A673 (cell line): ENCODE results near the gene PSMD11.

ENCODE experiments used
- CTCF ChIP-seq: fragments of 300-800, 200-600 bp; sonication (generic); conservative IDR thresholded peaks from 2 replicates; pipeline ENCODE4 v1.5.1; 2017; ENCODE audit warnings: low read depth, mild to moderate bottlenecking, antibody characterized with exemption, low read length, moderate library complexity, mixed read lengths
- EZH2 ChIP-seq: fragments of 200-600 bp; sonication (generic); IDR thresholded peaks from 2 replicates; pipeline ENCODE4 v1.6.1; 2017; ENCODE audit warnings: borderline replicate concordance, low read depth, mild to moderate bottlenecking, mixed read lengths, antibody characterized with exemption, low read length; ENCODE audit not compliant: poor library complexity, severe bottlenecking

GRCh38 chr17:32515677-32516383 lies 71.5 kb downstream of the PSMD11 start:
- TF ChIP-seq EZH2 (no peak), CTCF (no peak)
